Endothelial cell of umbilical vein (primary cell): ENCODE data around the gene TRIM24. TPM values are rescaled to one million over a fixed set of nuclear protein-coding genes. Genes with fewer than 3 reads are reported as not detected.

Experiments
- BruUV-seq: library from RNA; stranded (reverse); fragments of 400-500 nt; replicated peaks from 2 replicates; lab custom pipeline; 2021; lab: Mats Ljungman, UMichigan
- CTCF ChIA-PET: fragments of 300-600, 350-600 bp; sonication (Branson Sonifier 250); formaldehyde crosslinking; loops from one replicate; lab custom pipeline; 2021; ENCODE audit warnings: antibody characterized with exemption, inconsistent platforms; lab: Charles Lee
- POLR2A ChIA-PET: fragments of 300-600, 350-600 bp; sonication (Branson Sonifier 250); formaldehyde crosslinking; loops from one replicate; lab custom pipeline; 2021; ENCODE audit warnings: antibody characterized with exemption, inconsistent platforms; lab: Charles Lee
- DNase-seq: peaks from one replicate; pipeline ENCODE4 v3.0.0-alpha.2; 2011; ENCODE audit warnings: low read depth, low spot score
- FAIRE-seq: peaks from 2 replicates; lab custom pipeline; 2011; peaks lifted over from hg19 to GRCh38; lab: Jason Lieb, UNC
- H2AFZ ChIP-seq: 2 replicates; pipeline ENCODE4 v1.6.0; 2012; ENCODE audit warnings: low read depth, low read length, control low read depth, inconsistent platforms
- H3K27ac ChIP-seq: 2 replicates; pipeline ENCODE4 v1.5.1; 2011; ENCODE audit warnings: low read depth, mild to moderate bottlenecking, control low read depth, low read length, moderate library complexity; ENCODE audit not compliant: insufficient read depth
- H3K27me3 ChIP-seq, 2 experiments: 2 replicates each; pipeline versions ENCODE4 v1.6.0 to v1.6.1; 2011; ENCODE audit warnings: low read length in 2 of 2, mixed read lengths in 1 of 2; ENCODE audit not compliant: control insufficient read depth in 2 of 2, insufficient read depth in 2 of 2
- H3K36me3 ChIP-seq, 2 experiments: 2 replicates in 1 of 2; 3 replicates in 1 of 2; pipeline ENCODE4 v1.5.1; 2011; ENCODE audit warnings: low read length in 2 of 2, mild to moderate bottlenecking in 1 of 2, moderate library complexity in 1 of 2; ENCODE audit not compliant: control insufficient read depth in 2 of 2, insufficient read depth in 2 of 2; ENCODE audit errors: extremely low read depth in 1 of 2
- H3K4me1 ChIP-seq: 3 replicates; pipeline ENCODE4 v1.5.1; 2011; ENCODE audit warnings: mild to moderate bottlenecking, low read length; ENCODE audit not compliant: control insufficient read depth, insufficient read depth; ENCODE audit errors: extremely low read depth
- H3K4me2 ChIP-seq: 2 replicates; pipeline ENCODE4 v1.6.1; 2011; ENCODE audit warnings: low read length, control low read depth, mixed read lengths; ENCODE audit not compliant: insufficient read depth
- H3K4me3 ChIP-seq, 3 experiments: fragments of 200-600 bp in 1 of 3; sonication (generic), shearing (Covaris generic) in 1 of 3; replicated peaks in 1 of 3; 2 replicates each; pipeline ENCODE4 v1.5.1; 2011 to 2016; ENCODE audit warnings: control low read depth in 3 of 3, low read length in 3 of 3, mild to moderate bottlenecking in 2 of 3, inconsistent platforms in 1 of 3, low read depth in 1 of 3, moderate library complexity in 1 of 3; ENCODE audit not compliant: insufficient read depth in 1 of 3
- H3K79me2 ChIP-seq: 2 replicates; pipeline ENCODE4 v1.6.0; 2012; ENCODE audit warnings: low read length, inconsistent platforms; ENCODE audit not compliant: control insufficient read depth, insufficient read depth
- H3K9ac ChIP-seq: replicated peaks from 2 replicates; pipeline ENCODE3; 2011; ENCODE audit warnings: low read length, control low read depth; ENCODE audit not compliant: insufficient read depth; ENCODE audit errors: extremely low read depth
- H3K9me1 ChIP-seq: replicated peaks from 3 replicates; pipeline ENCODE4 v1.6.0; 2011; ENCODE audit warnings: mild to moderate bottlenecking, low read length; ENCODE audit not compliant: control insufficient read depth, insufficient read depth; ENCODE audit errors: extremely low read depth
- H3K9me3 ChIP-seq: replicated peaks from 2 replicates; pipeline ENCODE4 v1.5.1; 2012; ENCODE audit warnings: low read length, inconsistent platforms; ENCODE audit not compliant: control insufficient read depth, insufficient read depth
- H4K20me1 ChIP-seq: replicated peaks from 2 replicates; pipeline ENCODE3; 2011; ENCODE audit warnings: mild to moderate bottlenecking, low read length; ENCODE audit not compliant: control insufficient read depth, insufficient read depth; ENCODE audit errors: extremely low read depth
- EZH2 ChIP-seq: IDR thresholded peaks from 2 replicates; pipeline ENCODE4 v1.6.1; 2012; ENCODE audit warnings: borderline replicate concordance, low read depth, mild to moderate bottlenecking, moderate library complexity, low read length, inconsistent platforms; ENCODE audit not compliant: severe bottlenecking
- FOS ChIP-seq: IDR thresholded peaks from 2 replicates; pipeline ENCODE4 v1.6.1; 2011; ENCODE audit warnings: mild to moderate bottlenecking, low read length, moderate library complexity, borderline replicate concordance; ENCODE audit not compliant: insufficient read depth
- JUN ChIP-seq: IDR thresholded peaks from 2 replicates; pipeline ENCODE4 v1.6.1; 2011; ENCODE audit warnings: borderline replicate concordance, low read depth; ENCODE audit not compliant: insufficient read length, insufficient read depth
- MYC ChIP-seq: IDR thresholded peaks from one replicate; pipeline ENCODE4 v1.6.1; 2011; ENCODE audit warnings: mild to moderate bottlenecking, low read depth, low read length
- POLR2A ChIP-seq: IDR thresholded peaks from 2 replicates; pipeline ENCODE4 v1.6.1; 2012; ENCODE audit warnings: low read depth, mild to moderate bottlenecking, control low read depth, low read length
- POLR2AphosphoS5 ChIP-seq: IDR thresholded peaks from 2 replicates; pipeline ENCODE4 v1.6.1; 2012; ENCODE audit warnings: low read depth, mild to moderate bottlenecking, control low read depth, low read length, moderate library complexity; ENCODE audit not compliant: insufficient read depth
- dilution Hi-C: fragments of 300-500 bp; cut with MboI; formaldehyde crosslinking; loops from one replicate; pipeline ENCODE4 v1.15.0; 2019; ENCODE audit warnings: low sequenced_read_pairs; ENCODE audit not compliant: extremely low pct_ligation_motif_present
- intact Hi-C: fragments of 100-400 bp; cut with micrococcal nuclease; formaldehyde crosslinking; loops from one replicate; pipeline ENCODE4 v1.10.0; 2022
- polyA plus RNA-seq, 4 experiments: library from polyadenylated mRNA; depleted of rRNA in 3 of 4; stranded (reverse) in 3 of 4; unstranded in 1 of 4; fragments of >200 nt; gene quantifications; 2 replicates each; pipeline versions ENCODE4 v1.2.1 to v1.2.3, GENCODE V29; 2011 to 2012; ENCODE audit warnings: missing spikeins in 1 of 4
- total RNA-seq: library from RNA; stranded (reverse); gene quantifications from 2 replicates; pipeline ENCODE4 v1.2.3, GENCODE V29; 2021
- TF ChIP-seq, protein P1 (sequence below): IDR thresholded peaks from 2 replicates; pipeline ENCODE4 v1.6.1; 2011; ENCODE audit not compliant: insufficient read depth, insufficient read length
- TF ChIP-seq, protein P2 (sequence below), 2 donors: IDR thresholded peaks; 1 replicate in 1 of 2; 2 replicates in 1 of 2; pipeline ENCODE4 v1.5.1; 2011; ENCODE audit warnings: low read length in 2 of 2, mild to moderate bottlenecking in 2 of 2, moderate library complexity in 2 of 2, control low read depth in 1 of 2, inconsistent platforms in 1 of 2, low read depth in 1 of 2; ENCODE audit not compliant: insufficient read depth in 1 of 2; ENCODE audit errors: extremely low read depth in 1 of 2

Gene TRIM24
- total and polyA plus RNA-seq, 2 donors (not counting 3 experiments of a cell fraction or from before 2014, with no cell fraction given), result 9.1 to 26.1 TPM

DNA sequence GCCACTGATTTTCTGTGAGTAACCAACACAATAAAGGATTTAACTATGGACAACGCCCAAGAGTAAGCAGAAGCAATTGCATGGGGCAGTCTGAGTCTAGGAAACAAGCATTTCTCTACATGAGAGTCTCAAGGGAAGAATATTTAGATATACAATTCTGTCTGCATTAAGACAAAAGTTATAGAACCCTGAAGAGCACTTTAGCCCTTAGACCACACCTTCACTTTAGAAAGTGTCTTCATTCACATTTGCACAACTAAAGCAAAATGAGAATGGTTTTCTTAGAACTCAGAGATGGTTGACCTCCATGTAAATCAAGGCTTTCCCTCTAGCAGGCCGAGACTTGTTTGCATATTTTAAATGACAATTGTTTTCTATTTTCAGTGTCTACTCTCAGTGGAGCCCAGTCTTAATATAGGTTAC is 25.5 kb upstream of the TRIM24 start:
- POLR2A ChIA-PET, result no interaction called here
- no peaks in the 10 kb centered on the region for H3K9me3 ChIP-seq
- dilution Hi-C loops, result no loop called here
- TF ChIP-seq MYC, result no peak
- TF ChIP-seq, protein P1, sequence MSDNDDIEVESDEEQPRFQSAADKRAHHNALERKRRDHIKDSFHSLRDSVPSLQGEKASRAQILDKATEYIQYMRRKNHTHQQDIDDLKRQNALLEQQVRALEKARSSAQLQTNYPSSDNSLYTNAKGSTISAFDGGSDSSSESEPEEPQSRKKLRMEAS, result no peak
- TF ChIP-seq FOS, result no peak
- TF ChIP-seq, protein P2, sequence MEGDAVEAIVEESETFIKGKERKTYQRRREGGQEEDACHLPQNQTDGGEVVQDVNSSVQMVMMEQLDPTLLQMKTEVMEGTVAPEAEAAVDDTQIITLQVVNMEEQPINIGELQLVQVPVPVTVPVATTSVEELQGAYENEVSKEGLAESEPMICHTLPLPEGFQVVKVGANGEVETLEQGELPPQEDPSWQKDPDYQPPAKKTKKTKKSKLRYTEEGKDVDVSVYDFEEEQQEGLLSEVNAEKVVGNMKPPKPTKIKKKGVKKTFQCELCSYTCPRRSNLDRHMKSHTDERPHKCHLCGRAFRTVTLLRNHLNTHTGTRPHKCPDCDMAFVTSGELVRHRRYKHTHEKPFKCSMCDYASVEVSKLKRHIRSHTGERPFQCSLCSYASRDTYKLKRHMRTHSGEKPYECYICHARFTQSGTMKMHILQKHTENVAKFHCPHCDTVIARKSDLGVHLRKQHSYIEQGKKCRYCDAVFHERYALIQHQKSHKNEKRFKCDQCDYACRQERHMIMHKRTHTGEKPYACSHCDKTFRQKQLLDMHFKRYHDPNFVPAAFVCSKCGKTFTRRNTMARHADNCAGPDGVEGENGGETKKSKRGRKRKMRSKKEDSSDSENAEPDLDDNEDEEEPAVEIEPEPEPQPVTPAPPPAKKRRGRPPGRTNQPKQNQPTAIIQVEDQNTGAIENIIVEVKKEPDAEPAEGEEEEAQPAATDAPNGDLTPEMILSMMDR (IDR thresholded peaks at IDR 0.05; ENCODE audit: extremely low read depth in 1 of 2, insufficient read depth in 1 of 2, low read depth in 1 of 2, low read length in 2 of 2), result no peak
- no peak for TF ChIP-seq POLR2AphosphoS5
- TF ChIP-seq POLR2A, result no peak
- no peak for TF ChIP-seq EZH2
- no peak for TF ChIP-seq JUN
- intact Hi-C loops, result no loop called here
- H3K4me3 ChIP-seq, result no peak overlapping the region
- no peak overlapping the region for H3K4me2 ChIP-seq
- no peaks in the 10 kb centered on the region for H3K79me2 ChIP-seq
- no peak overlapping the region for H2AFZ ChIP-seq
- H3K9me1 ChIP-seq, result no peaks in the 10 kb centered on the region
- DNase-seq (no peak), FAIRE-seq (no peak)
- no peaks in the 10 kb centered on the region for H3K27me3 ChIP-seq
- CTCF ChIA-PET, result no interaction called here
- H3K9ac ChIP-seq, result no peak overlapping the region
- no TSS peak for BruUV-seq
- H3K4me1 ChIP-seq, result no peaks in the 10 kb centered on the region
- no peaks in the 10 kb centered on the region for H3K36me3 ChIP-seq
- H4K20me1 ChIP-seq, result no peaks in the 10 kb centered on the region
- H3K27ac ChIP-seq, result no peak overlapping the region
